ENCODE measurements around the gene NUBP2.

Gene NUBP2

DNA sequence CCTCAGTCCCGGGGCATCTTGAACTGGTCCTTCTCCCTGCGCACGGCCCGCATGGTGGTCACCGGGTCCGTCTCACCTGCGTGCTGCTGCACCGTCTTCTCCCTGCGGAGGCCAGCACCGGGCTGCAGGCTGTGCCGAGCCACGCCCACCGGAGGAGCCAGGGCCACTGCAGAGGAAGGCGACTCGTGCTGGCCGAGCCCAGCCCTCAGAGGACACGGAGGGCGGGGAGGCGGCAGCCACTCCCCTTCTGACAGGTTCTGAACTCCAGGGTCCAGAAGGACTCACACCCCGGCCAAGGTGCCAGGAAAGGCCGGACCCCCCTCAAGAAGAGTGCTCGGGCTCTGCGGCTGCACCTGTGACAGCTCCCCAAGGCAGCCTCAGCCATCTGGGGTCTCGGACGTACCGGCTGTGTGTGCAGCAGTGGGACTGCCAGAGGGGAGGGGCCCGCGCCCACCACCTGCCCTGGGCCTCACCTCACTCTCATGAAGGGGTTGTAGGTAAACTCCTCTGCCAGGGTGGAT, 26.6 kb downstream of the NUBP2 start:
- DNase-seq (ENCODE audit: low spot score), result no peak

GRCh38 chr16:1810106-1810505, 27.3 kb downstream of the NUBP2 start:
- DNase-seq (ENCODE audit: low spot score), result no peak

- no peak for DNase-seq (ENCODE audit: low spot score)
These were observed 27.8 kb downstream of the NUBP2 start for GRCh38 chr16:1810536-1810935.

DNA sequence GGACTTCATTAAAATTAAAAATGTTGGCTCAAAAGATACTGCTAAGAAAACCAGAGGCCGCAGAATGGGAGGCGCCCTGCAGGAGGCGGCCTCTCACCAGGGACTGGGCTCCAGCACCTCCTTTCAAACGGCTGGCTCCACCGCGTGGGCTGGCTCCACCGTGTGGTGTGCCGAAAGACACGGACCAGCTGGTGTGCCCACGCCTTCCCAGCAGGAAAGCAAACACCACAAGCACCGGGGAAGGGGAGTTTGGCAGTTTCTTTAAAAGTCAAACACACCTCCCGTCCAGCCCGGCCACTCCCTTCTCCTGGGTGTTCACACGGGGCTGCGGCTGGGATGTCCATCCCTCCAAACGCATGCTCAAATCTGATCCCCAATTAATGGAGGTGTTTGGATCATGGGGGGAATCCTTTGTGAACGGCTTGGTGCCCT, 30.0 kb downstream of the NUBP2 start:
- peak; percentile 66 for DNase-seq (ENCODE audit: low spot score)

- DNase-seq (ENCODE audit: low spot score), result no peak
These were observed 32.7 kb downstream of the NUBP2 start for GRCh38 chr16:1815461-1815860.

DNA sequence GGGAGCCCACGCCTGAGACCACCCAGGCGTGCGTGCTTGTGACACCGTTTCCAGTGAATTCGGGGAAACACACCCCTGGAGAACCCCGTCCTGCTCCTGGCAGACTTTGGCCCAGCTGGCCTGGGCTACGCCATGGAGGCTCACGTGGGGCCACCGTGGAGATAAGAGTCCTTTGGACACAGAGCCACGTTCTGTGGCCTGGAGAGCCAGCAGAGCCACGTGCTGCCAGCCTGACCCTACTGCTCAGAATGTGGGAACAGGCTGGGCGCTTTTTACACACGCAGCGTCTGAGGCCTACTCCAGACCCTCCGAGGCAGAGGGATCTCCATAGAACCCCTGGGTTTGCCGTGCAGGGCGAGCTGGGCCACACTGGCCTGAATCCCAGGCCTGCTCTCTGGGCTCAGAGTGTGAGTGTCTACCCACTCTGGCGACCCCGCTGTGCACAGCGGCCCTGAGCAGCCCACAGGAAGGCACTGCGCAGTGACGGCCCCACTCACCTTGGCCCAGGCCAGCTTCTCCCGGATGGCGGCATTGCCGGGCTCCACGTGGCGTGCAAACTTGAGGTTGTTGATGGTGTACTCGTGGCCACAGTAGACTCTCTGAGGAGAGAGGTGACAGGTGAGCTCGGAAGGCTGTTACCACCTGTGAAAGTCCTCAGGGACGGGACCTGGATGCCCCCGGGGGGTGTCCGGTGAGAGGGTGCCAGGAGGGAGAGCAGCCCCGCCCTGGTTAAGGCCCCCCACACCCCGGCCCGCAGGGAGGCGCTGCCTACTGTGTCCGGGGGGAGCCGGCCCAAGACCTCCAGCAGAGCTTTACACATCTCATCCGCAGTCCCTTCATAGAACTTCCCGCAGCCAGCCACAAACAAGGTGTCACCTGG, 33.9 kb downstream of the NUBP2 start:
- DNase-seq (ENCODE audit: low spot score), result no peak

DNA sequence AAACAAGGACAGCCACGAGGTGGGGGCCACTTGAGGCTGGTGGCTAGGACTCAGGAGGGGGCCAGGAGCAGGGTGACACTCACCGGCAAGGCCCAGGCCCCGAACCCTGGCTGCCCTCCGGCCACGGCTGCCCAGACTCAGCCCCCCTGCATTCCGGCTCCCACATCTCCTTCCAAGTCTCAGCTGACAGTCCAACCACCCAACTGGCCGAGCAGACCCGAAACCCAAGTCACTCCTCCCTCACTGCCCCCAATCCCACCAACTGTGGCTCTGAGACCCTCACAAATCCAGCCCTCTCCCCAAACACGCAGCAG, 34.5 kb downstream of the NUBP2 start:
- no peak for DNase-seq (ENCODE audit: low spot score)

DNA sequence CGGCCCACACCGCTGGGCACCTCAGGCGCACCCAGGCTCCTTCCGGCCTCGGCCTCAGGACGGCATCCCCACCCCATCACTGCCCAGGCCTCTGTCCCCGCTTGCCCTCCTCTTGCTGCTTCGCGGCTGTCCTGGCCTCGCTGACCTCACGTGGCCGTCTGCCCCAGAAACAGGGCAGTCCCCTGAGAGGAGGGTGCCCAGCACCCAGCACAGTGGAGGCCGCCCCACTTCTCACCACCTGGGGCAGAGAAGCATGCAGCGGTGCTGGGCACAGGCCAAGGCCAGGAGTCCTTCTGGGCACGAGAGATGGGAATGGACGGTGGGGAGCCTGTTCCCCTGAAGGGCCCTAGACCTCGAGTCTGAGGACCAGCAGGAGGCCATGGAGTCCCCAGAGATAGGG, 35.0 kb downstream of the NUBP2 start:
- no peak for DNase-seq (ENCODE audit: low spot score)

DNA sequence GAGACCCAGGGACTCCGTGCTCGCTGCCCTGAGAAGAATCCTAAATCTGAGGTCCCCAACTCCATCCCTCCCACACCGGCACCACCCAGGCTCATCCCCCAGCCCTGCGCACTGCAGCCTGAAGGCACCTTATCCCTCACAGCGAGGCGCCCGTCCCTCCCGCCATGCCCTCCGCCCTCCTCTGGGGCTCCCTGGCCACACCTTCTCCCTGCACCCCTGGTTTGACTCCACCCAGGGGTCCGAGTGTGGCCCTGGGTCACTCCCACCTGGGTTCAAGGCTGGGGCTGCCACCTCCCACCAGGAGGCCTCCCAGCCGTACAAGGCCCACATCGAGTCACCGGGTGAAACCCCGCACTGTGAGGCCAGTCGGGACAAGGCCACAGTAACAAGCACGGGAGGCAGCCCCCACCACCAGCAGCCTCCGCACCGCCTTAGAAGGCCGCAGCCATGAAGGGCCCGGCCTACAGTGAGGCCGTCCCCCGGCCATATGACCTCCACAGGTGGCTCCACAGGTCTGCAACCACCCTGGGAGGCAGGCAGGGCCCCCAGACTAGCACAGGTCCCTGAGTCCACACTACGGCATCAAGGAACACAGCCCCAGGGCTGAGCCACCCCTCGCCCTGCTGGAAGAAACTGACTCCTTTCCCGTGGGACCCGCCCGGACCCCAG, 35.6 kb downstream of the NUBP2 start:
- DNase-seq (ENCODE audit: low spot score), result no peak

- peak; percentile 13 for DNase-seq (ENCODE audit: low spot score)
These were observed 36.2 kb downstream of the NUBP2 start for GRCh38 chr16:1818873-1819525.

DNA sequence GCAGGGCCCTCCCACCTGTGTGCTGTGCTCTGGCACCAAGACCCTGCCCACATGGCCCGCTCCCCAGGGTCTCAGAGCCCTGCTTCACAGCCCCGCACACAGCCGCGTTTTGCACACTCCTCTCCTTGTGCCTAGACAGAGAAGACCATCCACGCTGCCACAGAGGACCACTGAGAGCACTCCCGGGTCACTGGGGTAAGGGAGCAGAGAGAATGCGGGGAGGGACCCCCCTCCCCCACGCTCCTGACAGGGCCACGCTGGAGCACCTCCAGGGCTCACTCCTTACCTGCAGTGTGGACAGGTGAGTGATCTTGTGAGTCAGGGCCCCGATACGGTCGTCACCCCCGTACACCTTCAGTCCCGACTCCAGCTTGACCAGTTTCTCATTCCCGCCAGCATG, 36.9 kb downstream of the NUBP2 start:
- DNase-seq (ENCODE audit: low spot score), result no peak

DNA sequence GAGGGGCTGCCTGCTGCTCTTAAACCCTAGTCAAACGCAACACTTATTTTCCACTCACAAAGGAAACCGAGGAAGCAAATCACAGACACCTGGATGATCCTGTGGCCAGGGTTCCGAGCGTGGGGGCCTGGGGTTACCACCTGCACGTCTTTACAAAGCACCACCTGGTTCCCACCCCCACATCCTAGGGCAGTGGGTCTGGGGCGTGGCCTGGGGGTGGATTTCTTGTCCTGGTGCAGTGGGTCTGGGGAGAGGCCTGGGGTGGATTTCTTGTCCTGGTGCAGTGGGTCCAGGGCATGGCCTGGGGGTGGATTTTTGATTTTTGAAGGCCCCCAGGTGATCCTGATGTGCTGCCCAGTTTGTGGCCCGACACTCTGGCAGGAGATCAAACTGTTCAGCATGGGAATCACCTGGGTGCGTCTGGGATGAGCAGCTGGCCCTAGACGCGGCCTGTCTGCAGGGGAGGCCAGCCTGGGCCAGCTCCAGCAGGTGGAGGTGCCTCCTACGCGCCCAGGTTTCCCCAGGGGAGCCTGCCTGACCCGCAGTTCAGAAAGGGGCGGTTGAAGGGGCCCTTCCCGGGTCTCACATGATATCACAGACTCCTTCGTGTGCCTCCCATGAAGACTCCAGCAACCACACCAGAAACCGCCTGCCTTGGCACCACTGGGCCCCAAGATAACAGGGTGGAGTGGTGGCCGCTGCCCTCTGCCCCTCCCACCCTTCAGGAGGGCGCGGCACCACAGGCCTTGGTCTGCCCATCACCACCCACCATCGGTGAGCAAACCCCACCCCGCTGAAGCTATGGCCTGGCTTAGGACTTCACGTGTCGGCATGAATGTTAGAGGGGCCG, 37.6 kb downstream of the NUBP2 start:
- no peak for DNase-seq (ENCODE audit: low spot score)

DNA sequence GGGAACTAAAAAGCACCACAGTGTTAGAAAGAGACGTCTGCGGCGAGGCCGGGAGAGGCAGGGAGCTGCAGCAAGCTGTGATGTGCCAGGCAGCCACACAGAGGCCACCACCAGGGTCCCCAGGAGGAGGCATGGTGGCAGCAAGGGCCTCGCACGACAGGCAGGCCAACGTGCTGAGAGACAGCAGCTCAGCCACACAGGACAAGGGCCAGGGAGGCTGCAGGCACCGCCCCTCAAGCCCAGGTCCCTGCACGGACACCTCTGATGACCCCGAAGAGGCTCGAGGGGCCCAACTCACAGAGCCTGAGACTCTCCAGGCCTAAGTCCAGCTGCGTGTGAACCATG, 38.2 kb downstream of the NUBP2 start:
- no peak for DNase-seq (ENCODE audit: low spot score)

DNA sequence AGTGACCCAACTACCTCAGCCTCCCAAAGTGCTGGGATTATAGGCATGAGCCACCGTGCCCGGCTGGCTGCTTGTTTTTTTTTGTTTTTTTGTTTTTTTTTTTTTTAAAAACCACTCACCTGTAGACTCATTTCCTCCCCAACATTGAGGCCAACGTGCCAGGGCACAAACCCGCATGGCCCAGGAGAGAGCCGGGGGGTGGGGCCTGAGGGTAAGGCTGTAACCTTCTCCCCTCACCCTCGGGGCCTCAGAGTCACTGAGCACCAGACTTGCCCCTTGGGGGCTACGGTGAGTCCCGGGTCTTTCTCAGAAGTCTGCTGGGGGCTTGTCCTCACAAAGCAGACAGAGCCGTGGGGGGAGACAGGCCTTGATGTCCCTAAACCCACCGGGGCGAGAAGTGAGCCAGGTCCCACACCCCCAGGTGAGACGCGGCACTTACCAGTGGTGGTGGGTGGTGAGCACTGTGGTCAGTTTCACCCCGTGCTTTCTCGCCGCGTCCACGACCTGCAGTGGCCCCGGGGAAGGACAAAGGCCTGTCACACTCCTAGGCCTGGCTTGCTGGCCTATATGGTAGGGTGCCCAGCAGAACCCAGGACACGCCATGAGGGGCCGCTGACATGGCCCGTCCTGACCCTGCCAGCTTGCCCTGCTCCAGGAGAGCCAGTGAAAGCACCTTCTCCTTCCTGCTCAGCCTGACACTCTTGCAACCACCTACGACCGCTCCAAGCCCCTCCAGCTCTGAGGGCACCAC, 39.3 kb downstream of the NUBP2 start:
- DNase-seq (ENCODE audit: low spot score), result no peak

GRCh38 chr16:1822801-1823200, 40.0 kb downstream of the NUBP2 start:
- no peak for DNase-seq (ENCODE audit: low spot score)

GRCh38 chr16:1823821-1824220, 41.1 kb downstream of the NUBP2 start:
- peak; percentile 82 for DNase-seq (ENCODE audit: low spot score)

DNA sequence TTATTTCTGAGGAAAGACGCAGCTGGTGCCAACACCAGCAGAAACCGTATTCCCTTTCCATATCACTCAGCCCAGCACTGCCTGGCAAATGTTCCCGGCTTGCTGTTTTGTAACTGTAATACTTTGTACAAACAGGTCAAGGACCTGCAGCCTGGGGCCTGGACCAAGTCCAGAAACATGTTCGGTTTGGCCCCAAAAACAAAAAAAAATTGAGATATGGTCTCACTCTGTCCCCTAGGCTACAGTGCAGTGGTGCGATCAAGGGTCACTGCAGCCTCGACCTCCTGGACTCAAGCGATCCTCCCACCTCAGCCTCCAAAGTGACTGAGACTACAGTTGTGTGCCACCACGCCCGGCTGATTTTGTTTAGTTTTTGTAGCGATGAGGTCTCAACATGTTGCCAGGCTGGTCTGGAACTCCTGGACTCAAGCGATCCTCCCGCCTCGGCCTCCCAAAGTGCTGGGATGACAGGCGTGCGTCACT, 42.7 kb downstream of the NUBP2 start:
- no peak for DNase-seq (ENCODE audit: low spot score)

GRCh38 chr16:1825864-1826690, 43.3 kb downstream of the NUBP2 start:
- DNase-seq (ENCODE audit: low spot score), result no peak

DNA sequence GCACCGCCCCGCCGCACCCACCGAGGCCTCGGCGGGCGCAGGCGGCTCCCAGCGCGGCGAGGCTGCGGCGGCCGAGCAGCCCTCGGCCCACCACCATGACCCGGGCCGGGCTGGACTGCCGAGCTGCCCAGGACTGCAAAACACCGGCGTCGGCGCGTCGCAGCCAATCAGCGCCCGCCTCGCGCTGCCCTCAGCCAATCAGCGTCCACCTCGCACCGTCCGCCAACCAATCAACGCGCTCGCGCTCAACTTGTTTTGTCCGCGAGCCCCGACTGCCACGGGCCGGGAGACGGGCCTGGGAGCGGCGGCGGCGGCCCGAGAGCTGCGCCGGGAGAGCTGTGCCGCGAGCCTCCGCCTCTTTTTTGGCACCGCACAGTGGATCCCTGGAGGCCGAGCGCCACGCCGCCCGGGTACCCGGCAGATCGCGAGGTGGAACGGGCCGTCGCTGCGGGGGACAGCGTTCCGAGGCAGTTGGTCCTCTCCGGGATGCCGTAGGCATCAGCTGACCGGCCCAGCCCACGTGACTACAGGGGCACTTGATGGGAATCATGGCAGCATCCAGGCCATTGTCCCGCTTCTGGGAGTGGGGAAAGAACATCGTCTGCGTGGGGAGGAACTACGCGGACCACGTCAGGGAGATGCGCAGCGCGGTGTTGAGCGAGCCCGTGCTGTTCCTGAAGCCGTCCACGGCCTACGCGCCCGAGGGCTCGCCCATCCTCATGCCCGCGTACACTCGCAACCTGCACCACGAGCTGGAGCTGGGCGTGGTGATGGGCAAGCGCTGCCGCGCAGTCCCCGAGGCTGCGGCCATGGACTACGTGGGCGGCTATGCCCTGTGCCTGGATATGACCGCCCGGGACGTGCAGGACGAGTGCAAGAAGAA, 44.2 kb downstream of the NUBP2 start, which contains the start of the genes FAHD1 and HAGH:
Gene FAHD1 (plus strand): TSS at position 516 of the 883 bp plus-strand sequence. CDS start 33 bp downstream, at position 549.
Gene HAGH (minus strand): TSS at position 135 of the 883 bp plus-strand sequence. CDS start 38 bp downstream, at position 97.
- DNase-seq (ENCODE audit: low spot score), result peak; percentile 90
